Measurements from ENCODE around the gene WHRN.
A peak's percentile ranks its signal among the peaks of the same experiment; 100 is the strongest.

WHRN gene

GRCh38 chr9:114505187-114506081, at the start of gene WHRN:
TSS of gene WHRN (minus strand) at chr9:114505473. CDS start at chr9:114504801, 672 bp downstream.
- peak; percentile 94 for DNase-seq

DNA sequence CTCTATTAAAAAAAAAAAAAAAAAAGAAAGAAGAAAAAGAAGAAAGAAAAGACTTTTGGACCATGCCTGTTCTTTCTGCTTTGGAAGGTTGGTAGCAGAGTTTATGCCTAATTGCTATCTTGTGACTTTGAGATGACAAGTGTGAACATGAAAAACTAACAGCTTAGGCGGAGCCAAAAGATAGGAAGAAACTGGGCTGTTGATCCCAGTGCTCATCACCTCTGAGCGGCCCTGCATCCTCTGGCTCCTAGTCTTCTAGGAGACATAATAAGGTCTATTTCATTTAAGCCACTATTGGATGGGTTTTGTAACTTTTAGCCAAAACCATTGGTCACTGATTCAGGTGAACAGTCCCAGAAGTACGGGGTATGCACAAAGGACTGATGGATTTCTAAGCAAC, 47.9 kb upstream of the WHRN start:
- no peak for DNase-seq

GRCh38 chr9:114552706-114553105, 47.4 kb upstream of the WHRN start:
- DNase-seq, result no peak

DNA sequence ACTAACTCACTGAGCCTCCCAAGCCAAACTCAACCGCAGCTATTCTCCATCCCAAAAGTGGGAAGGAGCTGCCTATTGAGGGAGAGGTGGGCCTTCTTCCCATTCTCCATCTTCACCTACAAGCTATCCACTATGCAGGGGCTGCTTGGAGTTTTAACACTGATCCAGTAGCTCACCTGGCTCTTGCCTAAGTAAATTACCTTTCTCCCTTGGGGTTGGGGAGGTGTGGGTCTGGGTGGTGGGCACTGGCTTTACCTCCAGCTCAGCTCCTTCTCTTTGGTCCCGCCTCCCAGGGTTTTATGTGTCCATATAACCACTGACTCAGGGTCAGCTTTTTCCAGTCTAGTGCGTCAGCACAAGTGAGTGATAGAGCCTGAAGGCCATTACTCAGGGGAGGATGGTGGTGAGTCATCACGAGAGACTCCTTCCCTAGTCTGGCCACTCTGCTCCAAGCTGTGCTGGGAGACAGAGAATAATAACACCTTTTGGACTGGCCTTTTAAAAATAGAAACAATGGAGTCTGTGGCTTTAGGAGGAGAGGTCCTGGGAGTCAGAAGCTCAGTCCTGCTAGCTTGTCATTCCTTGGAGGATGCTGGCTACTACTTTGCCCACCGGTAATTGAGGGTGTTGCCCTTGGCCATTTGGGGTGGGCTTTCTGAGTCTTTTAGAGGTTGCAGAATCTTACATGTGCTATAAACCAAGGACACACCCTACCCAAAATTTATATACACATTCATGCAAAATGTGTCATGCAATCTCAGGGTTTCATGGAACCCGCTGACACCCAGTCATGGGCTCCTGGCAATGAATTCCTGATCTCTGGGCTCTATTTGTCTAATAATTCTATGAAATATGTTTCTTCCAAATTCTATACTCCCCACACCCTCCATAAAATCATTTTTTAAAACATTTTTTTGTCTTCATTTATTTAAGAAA, 46.7 kb upstream of the WHRN start:
- no peak for DNase-seq

DNA sequence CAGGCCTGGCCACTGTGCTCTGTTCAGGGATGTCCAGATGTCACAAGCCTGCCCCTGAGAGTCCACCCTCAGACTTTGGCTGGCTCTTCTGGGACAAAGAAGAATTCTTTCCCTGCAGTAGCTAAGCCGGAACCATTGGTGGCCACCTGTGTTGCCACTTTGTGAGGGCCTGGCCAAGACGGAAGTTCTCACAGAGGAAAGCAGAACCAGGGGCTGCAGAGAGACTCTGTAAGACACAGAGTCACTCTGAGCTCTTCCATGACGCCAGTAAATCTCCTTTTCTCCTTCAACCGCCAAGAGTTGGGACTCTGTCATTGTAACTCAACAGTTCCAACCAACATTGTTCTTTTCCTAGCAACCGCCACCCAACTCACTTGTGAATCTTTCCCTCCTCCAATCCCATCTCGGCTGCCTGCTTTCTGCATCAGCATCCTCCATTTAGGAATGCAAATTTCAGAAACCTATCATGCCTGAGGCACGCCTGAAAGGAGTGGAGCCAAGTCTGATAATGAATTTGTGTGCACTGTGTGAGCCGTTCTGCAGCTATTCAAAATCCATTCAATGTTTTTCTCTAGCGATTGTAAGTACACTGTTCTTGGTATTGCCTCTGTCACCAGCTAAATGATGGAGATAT, 44.5 kb upstream of the WHRN start:
- DNase-seq, result no peak

DNA sequence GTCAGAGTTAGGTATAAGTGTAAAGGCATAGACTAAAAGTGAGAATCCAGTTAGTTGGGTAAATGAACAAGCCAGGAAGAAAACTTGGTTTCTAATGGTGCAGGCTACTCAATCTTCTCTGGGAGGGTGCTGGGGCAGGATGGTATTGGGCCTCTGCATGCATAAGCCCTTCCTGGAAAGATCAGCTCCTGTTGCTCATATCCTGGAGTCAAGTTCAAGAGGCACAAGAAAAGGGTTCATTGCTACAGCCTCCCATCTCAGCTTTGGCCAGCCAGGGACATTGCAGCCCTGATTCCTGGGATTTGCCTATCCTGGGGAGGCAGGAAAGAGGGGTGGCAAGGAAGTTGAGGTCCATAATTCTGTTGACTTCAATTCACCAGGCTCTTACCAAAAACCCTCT, 41.6 kb upstream of the WHRN start:
- DNase-seq, result no peak

GRCh38 chr9:114545055-114545454, 39.8 kb upstream of the WHRN start:
- DNase-seq, result no peak

DNA sequence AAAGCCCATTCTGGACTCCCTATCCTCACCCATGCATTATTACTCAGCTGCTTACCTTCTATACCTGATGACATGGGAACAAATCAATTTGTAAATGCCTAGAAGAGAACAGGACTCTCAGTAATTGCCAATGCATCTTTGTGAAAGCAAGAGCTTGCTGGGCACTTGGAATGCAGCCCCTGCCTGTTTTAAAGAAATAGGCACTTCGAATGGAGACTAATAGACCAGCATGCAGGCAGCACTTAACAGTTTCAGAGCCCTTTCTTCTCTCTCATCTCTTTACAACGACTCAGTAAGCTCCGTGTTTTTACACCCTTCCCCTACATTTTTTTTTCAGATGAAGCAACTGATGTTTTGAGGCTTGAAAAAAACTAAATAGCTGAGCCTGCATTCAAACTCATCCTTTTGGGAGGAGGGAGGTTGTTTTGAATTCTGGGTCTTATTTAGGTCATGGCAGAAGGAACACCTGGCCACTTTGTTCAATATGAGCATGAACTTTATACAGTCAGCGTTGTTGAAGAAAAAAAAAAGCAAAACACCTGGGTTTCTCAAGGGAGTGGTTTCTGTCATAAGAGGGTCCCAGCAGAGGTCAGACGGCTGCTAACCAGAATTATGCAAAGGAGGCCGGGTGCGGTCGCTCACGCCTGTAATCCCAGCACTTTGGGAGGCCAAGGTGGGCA, 34.6 kb upstream of the WHRN start:
- no peak for DNase-seq

DNA sequence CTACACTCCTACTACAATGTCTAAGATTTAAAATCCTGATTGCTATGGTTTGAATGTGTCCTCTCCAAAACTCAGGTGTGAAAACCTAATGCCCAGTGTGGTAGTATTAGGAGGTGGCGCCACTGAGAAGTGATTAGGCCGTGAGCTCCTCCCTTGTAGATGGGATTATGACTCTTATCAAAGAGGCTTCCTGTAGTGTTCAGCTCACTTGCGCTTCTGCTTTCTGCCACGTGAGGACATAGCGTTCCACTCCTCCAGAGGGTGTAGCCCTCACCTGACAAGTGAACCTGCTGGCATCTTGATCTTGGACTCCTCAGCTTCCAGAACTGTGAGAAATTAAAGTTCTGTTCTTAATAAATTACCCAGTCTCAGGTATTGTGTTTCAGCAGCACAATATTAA, 33.0 kb upstream of the WHRN start:
- DNase-seq, result no peak

GRCh38 chr9:114532561-114533237, 27.4 kb upstream of the WHRN start:
- no peak for DNase-seq

- DNase-seq, result no peak
These were observed 24.0 kb upstream of the WHRN start for GRCh38 chr9:114529285-114529684.

DNA sequence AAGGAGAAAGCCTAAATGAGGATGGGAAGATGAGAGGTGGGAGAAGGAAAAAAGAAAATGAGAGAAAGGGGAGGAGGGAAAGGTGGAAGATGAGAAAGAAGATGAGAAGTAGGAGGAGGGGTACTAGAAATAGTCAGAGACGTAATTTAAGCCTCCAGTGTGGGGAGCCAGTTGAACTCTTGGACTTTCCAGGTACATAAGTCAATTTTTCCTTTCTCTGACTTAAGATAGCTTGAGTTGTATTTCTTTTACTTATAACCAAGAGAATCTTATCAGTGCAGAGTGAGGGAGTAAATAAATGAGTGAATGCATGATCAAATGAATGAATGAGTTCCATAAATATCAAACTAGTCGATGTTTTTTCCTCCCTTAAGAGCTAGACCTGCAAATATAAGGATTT, 21.5 kb upstream of the WHRN start:
- DNase-seq, result no peak

DNA sequence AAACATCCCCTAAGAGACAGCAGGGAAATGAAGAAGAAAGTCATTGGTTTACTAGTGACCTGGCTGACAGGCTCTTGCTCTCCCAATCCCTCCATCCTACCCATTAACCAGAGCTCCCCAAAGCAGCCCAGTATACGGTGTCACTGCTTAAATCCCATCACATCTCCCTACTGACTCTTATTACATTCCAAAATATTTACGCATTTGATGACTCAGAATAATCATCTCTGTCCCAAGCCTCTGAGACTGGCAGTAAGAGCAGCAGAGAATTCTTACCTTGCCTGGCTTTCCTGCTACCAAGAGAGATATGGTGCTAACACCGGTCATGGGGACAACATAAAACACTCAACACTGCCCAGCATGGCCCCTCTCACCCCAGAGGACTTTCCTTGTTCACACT, 20.2 kb upstream of the WHRN start:
- no peak for DNase-seq

GRCh38 chr9:114524247-114524681, 19.0 kb upstream of the WHRN start:
- DNase-seq, result no peak

DNA sequence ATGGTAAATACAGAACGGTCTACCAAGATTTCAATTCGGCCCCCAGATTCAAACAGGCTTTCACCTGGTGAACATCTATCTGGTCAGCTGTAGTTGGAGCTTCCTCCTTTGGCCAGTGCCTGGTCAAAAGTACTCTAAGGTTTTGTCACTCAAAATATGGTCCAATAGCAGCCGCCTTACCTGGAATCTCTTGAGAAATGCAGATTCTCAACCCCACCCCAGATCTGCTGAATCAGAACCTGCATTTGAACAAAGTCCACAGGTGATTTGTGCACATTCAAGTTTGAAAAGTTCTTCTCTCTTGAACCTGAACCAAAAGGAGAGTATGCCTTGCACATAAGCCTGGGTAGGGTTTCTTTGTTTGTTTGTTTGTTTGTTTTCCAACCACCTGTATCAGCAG, 17.6 kb upstream of the WHRN start:
- DNase-seq, result no peak

DNA sequence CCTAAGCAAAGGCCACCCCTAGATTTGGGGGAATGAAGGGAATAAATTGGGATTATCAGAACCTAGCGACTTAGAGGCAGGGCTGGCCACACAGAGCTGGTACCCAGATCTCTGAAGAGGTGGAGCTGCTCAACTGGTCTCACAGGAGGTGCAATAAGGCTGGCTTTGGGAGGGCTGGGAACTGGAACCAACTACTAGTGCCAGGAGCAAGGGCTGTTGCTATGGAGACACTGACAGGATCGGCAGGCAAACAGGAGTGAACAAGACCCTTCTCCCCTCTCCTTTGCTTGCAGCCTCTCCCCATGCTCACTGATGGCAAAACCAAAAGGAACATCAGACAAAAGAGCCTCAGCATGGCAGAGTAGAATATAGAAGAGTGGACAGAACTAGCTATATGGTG, 17.0 kb upstream of the WHRN start:
- DNase-seq, result no peak

GRCh38 chr9:114521846-114522245, 16.6 kb upstream of the WHRN start:
- no peak for DNase-seq

- no peak for DNase-seq
These were observed 13.3 kb upstream of the WHRN start for GRCh38 chr9:114518599-114519022.

DNA sequence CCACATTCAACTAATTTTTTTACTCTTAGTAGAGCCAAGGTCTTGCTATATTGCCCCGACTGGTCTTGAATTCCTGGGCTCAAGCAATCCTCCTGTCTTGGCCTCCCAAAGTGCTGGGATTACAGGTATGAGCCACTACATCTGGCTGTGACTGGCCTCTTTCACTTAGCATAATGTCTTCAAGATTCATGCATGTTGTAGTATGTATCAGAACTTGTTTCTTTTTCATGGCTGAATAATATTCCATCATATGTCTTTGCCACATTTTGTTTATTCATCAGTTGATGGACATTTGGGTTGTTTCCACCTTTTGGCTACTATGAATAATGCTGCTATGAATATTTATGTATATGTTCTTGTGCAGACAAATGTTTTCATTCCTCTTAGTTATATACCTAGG, 12.8 kb upstream of the WHRN start:
- no peak for DNase-seq

DNA sequence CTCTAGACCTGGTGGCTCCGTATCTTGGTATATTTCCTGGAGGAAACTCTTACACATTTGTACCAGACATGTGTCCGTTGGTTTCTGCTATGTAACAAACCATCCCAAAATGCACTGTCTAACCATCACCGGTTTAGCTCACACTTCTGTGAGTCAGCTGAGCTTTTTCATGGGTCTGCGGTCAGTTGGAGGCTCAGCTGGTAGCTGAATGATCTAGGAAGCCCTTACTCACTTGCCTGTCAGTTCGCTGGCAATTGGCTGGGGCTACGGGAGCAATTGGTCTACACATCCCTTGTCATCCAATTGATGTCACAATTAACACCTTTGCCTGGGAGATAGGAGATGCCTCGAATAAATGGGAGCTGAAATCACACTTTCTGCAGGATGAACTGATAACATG, 11.6 kb upstream of the WHRN start:
- DNase-seq, result no peak

- no peak for DNase-seq
These were observed 10.3 kb upstream of the WHRN start for GRCh38 chr9:114515528-114515927.

GRCh38 chr9:114513959-114514267, 8.6 kb upstream of the WHRN start:
- no peak for DNase-seq
